ENCODE measurements around the gene MBOAT7.

MBOAT7 gene

DNA sequence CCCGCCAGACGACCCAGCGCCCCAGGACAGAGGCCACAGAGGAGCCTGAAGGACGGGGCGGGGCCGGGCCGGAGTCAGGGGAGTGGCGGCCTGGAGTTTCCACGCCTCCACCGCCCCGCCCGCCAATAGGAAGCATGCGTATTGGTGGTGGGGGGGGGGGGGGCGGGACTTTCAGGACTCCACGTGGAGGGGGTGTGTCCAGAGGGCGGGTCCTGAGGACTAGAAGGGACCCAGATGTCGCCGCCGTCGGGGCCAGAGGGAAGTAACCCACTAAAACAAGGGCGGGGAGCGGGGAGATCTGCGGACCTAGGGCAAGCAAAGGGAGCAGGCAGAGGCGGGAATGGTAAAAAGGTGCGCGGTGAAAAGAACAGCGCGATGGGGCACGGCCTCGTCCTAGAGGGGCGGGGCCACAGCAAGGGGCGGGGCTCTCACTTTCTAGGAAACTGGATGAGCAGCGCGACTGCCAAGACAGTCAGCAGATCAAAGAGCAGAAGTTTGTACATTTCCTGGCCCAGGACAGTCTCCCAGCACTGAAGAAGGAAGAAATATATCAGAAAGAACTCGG is 27.1 kb downstream of the MBOAT7 start:
- DNase-seq (ENCODE audit: low read depth) = no peak

DNA sequence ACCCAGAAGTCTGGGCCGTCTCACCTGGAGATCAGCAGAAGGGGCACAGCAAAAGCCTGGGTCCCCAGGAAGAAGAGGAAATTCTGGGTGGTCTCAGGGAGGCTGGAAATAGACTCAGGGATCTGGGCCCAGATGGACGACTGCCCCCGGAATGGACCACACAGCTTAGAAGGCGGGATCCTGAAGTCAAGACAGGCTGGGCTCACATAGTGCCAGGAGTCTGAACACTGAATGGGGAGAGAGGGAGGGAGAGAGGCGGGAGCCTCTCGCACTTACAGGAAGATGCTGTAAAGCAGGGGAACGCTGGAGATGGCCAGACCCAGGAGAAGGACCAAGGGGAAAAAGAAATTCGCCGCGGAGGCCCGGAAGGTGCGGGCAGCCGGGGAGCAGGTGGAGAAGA is 28.5 kb downstream of the MBOAT7 start:
- DNase-seq (ENCODE audit: low read depth) = no peak

DNA sequence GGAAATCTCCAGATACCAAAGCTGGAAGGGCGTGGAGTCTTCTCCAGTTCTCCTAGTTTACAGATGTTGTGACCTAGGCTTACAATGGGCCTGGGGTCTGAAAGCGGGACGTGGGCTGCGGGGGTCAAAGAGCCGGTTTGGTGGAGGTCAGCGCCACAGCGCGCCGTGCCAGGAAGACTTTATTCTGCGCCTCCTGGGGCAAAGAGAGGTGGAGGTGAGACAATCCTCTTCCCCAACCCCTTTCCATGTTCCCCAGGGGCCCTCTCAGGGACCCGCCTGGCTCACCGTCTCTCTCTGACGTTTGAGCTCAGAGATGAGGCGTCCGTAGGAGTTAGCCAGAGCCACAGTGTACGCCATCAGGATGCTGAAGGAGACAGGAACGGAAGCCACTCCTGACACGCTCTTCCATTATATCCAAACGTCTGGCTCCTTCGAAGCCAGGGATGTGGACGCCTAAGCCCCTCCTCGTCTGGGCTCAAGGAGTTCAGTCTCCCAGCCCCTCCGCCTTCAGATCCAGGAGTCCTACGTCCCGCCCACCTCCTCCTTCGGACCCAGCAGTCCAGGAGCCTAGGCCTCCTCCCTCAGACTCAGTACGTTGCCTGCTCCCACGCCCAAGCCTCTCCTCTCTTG is 29.1 kb downstream of the MBOAT7 start:
- no peak for DNase-seq (ENCODE audit: low read depth)

DNA sequence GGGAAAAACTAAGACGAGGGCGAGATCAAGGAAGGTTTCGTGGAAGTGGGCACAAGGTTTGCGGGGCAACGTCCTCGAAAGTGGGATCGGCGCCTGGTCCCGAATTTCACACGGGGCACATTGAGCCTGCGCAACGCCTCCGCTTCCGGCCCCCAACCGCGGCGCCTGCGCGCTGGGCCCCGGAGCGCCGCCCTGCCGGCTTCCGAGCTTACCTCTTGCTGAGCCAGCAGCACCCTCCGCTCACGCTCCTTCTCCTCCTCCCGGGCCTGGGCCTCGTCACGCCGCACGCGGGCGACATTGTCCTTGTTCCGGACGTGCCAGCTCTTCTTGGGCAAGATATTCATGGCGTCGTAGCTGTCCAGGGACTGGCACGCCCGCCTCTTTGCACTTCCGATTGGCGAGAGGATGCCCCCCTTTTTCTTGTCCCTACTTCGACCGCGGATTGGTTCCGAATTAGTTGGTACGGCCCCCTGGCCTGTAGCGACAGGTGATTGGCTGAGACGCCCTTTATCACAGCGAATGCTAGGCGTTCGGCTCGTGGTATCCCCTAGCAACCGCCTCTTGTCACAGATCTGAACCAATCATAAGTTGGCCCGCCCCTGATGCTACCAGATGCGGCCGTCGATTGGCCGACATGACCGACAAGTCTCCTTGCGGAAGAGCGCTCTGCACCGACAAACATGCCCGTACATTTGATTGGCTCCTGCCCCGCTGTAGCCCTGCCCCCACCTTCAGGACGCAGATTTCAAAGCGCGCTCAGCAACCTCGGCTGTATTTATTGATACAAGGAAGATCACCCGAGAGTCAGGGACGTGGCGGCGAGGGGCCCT is 29.8 kb downstream of the MBOAT7 start, which contains the start of gene LENG1:
Gene LENG1, minus strand, starts transcription at position 370 of the 830 bp plus-strand sequence. Its CDS starts 26 bp downstream, at position 344.
- peak; percentile 100 for DNase-seq (ENCODE audit: low read depth)

DNA sequence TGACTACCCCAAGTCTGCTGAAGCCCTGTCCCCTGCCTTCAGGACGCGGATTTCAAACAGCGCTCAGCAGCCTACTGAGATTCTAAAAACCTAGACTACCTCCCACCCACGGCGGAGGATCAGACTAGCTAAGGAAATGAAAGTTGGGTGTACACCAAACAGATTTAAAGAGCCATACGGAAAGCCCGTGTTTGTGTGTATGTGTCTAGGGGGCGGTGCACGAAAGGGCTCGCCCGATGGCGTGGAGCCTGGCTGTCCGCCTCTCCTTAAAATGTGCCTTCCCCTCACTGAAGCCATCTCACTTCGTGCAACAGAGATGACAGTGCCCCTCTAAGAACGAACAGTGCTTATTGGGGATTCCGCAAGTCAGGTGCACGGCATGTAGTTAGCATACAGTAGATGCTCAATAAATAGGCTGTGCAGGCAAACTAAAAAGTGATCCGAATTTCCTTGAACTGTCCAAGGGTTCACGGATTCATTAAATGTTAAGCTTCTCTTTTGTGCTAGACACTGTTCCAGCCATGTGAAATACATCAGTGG is 30.5 kb downstream of the MBOAT7 start:
- DNase-seq (ENCODE audit: low read depth) = no peak

DNA sequence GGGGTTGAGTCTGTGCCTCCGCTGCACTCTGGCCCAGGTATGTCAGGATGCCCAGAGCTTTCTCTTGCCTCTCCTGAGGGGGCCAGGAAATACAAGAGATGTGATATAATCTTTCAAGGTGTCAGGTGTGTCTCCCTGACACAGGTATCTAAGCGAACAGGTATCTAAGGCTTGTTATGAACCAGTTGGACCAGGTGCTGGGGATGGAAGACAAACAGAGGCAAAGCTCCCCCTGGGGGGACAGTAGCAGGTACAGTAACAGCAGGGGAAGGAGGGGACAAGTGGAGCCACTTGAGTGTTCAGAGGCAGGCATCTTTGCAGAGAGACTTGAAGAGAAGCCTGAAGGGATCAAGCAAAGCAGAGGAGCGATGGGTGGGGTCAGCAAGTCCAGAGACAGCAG is 32.4 kb downstream of the MBOAT7 start:
- DNase-seq (ENCODE audit: low read depth) = no peak

DNA sequence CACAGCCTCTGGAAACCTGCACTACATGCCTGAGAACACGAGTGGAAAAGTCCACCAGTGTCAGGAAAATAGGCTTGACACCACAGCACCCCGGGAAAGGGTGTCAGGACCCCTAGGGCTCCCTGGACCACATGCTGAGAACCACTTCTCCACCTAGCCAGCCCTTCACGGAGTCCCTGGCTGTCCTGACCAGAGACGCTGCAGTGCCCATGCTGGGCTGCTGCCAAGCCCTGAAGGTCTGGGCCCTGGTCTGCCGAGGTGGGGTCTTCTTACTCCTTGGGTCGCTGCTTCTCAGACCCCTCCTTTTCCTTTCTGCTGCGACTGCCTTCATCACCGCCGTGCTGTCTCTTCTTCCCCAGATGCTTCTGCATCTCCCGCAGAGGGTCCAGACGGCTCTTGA is 32.9 kb downstream of the MBOAT7 start:
- DNase-seq (ENCODE audit: low read depth) = no peak

DNA sequence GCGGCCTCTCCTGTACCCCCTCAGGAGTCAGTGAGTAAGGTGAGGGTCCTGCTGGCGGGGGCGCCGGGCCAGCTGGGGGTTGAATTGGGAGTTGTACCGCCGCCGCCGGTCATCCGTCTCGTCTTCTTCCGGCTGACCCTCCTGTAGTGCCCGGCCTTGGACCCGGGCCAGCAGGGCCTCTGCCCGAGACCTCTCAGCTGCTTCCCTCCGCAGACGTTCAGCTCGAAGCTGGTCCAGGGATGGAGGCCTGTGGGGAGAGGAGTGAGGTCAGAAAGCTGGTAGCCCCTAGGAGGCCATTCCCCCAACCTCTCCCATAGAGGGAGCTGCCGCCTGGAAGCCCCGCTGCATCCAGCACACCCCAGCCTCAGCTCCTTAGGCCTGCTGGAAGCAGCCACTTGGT is 33.7 kb downstream of the MBOAT7 start:
- DNase-seq (ENCODE audit: low read depth) = no peak

DNA sequence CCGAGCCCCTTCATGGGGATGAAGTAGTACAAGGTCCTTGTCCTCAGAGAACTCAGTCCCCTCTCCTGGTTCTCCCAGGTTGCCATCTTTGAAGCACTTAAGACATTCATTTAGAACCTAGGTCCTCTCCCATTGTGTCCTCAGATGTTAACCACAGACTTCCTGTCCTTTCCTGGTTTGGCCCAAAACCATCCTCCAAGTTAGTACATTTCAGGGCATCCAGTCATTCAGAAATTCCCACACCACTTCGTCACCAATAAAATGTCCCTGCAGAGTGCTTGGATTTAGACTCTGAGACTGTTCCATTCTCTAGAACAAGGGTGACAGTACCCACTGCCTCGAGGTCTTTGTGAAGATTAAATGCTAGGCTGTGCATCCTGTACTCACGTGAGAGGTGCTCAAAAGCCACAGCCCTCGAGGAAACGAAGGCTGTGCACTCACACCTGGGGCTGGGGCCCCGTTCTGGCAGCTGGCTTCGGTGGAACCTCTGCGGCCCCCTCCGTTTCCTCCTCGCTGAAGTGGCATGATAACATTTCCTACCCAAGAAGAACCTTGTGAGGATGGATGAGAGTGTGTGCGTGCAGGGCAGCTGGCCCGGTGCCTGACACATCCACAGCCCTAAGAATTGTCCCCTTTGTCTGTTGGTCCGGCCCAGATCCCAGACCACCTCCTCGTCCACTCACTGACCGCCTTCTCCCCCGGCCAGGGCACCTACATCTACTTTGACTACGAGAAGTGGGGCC is 34.6 kb downstream of the MBOAT7 start:
- no peak for DNase-seq (ENCODE audit: low read depth)

DNA sequence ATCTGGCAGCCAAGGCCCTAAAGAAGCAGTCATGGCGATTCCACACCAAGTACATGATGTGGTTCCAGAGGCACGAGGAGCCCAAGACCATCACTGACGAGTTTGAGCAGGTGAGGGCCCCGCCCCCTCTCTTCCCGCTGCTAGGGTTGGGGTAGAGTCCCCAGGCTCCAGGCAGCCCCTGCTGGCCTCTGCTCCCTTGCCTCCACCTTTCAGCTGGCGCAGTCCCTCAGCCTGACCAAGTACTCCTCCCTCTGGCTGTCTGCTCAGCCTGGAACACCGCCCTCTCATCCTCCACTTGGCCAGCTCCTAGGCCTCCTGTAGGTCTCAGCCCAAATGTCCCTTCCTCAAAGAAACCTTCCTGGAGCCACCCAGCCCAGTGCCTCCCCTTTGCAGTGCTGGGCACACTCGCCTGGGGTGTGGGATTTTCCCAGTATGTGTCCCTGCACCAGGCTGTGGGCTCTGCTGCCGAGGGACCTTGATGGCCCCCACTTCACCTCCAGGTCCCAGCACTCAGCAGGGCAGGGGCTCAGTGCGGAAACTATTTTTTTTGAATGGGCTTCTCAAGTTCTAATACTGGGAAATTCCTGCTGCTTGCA is 35.6 kb downstream of the MBOAT7 start:
- DNase-seq (ENCODE audit: low read depth) = no peak

DNA sequence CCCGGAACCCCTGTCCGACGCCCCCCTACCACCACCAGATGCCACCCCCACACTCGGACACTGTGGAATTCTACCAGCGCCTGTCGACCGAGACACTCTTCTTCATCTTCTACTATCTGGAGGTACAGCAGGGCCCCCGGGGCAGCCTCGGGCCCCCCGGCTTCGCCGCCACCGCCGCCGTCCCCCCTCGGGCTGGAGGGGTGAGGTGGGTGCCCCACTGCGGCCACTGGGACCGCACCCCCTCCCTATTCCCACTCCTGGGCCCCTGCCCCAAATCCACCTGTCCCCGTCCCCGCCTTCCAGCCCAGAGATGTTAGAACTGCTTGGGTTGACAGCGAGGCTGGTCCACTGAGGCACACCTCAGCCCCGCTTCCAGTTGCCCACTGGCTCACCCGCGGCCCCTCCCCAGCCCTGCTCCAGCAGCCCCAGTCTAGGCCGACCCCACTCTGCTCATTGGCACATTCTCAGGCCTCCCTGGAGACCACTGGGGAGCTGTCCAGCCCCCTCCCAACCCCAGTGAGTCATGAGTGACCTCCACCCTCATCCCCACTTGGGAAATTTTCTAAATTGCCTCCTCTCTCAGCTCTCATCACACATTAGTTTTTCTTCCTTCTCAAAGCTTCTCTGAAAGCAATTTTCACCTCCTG is 36.4 kb downstream of the MBOAT7 start:
- no peak for DNase-seq (ENCODE audit: low read depth)

DNA sequence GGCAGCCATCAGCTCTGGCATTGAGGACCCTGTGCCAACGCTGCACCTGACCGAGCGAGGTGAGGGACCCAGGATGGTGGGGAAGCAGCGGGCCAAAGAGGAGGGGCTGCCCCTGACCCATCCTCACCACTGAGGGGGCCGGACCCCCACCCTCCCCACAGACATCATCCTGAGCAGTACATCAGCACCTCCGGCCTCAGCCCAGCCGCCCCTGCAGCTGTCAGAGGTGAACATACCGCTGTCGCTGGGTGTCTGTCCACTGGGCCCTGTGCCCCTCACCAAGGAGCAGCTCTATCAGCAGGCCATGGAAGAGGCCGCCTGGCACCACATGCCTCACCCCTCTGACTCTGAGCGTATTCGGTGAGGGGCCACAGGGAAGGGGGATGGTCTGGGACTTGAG is 37.1 kb downstream of the MBOAT7 start:
- no peak for DNase-seq (ENCODE audit: low read depth)

DNA sequence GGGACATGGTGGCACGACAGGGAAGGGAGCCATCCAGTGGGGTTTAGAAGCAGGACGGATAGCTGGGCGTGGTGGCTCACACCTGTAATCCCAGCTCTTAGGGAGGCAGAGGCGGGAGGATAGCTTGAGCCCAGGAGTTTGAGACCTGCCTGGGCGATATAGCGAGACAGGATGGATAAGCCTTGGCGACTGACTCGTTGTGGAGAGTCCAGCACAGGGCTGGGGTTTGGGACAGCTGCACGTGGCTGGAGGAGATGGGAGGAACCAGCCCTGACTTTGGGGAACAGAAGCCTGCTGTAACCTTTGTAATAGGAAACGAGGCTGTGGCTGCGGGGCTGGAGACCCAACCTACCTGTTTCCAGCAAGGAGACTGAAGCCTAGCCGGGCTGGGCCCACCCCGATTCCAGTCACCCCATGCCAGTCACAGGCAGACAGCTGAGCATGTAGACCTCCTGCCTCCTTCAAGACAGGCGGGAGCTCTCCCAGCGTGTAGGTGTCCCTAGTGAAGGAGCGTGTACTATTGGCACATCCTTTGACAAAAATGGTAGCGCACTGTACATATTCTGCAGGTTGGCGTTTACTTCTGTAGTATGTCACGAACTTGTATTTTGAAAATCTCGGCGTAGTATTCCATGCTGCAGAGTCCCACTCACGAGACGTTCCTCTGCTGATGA is 37.9 kb downstream of the MBOAT7 start:
- no peak for DNase-seq (ENCODE audit: low read depth)

DNA sequence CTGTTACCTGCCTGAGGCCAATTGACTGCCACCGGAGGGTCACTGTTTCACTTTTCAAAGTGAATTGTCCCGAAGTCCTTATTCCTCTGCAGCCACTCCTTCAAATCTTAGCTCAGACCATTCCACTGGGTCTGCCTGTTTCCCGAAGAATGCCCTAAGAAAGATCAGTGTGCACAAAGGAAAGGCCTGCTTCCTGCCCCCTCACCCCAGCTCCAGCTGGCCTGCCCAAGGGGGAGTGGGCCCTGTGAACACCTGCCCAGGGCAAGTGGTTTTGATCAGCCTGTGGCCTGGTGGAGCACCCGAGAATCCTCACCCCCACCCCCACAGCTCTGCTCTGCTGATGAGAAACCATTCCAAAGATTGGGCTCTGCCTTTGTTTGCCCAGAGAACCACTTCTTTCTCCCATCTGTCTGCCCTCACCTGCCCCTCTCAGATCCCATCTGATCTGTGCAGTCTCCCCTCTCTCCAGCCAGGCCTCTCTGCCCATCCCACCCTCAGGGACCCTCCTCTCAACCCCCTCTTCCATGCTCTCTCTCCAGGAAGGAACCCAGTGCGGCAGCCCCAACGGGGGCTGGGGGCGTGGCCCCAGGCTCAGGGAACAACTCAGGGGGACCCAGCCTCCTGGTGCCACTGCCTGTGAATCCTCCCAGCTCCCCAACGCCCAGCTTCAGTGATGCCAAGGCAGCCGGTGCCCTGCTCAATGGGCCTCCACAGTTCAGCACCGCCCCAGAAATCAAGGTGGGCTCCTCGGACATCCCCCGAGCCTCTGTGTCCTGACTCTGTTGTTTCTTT is 40.2 kb downstream of the MBOAT7 start:
- no peak for DNase-seq (ENCODE audit: low read depth)

DNA sequence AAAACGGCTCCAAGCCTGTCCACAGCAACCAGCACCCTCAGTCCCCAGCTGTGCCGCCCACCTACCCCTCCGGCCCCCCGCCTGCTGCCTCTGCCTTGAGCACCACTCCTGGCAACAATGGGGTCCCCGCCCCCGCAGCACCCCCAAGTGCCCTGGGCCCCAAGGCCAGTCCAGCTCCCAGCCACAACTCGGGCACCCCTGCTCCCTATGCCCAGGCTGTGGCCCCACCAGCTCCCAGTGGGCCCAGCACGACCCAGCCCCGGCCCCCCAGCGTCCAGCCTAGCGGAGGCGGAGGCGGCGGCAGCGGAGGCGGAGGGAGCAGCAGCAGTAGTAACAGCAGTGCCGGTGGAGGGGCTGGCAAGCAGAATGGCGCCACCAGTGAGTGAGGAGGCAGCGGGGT is 41.2 kb downstream of the MBOAT7 start:
- no peak for DNase-seq (ENCODE audit: low read depth)

DNA sequence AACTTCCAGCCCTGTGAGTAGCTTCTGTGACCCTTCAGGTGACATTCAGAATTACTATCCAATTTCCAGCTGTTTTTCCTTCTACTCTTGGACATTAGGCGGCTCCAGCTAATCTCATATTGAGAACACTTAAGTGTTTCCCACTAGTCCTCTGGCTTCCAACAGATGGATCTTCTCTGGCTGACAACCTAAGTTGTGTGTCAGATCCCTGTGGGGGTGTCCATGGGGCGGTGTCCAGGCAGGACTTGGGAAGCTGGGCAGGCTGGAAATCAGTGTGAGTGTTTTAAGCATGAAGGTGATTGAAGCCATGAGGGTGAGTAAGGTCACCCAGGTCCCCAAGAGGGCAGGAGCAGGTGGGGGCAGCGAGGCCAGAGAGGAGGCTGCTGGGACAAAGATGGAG is 41.7 kb downstream of the MBOAT7 start:
- no peak for DNase-seq (ENCODE audit: low read depth)

DNA sequence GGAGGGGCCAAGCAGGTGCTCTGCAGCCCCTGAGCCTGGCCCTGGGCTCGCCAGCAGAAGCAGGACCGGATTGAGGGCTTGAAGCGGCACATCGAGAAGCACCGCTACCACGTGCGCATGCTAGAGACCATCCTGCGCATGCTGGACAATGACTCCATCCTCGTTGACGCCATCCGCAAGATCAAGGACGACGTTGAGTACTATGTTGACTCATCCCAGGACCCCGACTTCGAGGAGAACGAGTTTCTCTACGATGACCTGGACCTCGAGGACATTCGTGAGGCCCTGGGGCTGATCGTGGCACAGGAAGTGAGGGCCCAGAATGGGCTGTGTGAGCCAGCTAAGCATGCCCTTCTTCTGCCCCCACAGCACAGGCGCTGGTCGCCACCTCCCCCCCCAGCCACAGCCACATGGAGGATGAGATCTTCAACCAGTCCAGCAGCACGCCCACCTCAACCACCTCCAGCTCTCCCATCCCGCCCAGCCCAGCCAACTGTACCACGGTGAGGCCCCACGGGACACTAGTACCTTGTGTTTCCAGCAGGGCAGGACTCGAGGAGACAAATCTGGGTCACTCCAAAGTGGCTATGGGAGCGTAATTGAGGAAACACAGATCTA is 43.7 kb downstream of the MBOAT7 start:
- DNase-seq (ENCODE audit: low read depth) = no peak

DNA sequence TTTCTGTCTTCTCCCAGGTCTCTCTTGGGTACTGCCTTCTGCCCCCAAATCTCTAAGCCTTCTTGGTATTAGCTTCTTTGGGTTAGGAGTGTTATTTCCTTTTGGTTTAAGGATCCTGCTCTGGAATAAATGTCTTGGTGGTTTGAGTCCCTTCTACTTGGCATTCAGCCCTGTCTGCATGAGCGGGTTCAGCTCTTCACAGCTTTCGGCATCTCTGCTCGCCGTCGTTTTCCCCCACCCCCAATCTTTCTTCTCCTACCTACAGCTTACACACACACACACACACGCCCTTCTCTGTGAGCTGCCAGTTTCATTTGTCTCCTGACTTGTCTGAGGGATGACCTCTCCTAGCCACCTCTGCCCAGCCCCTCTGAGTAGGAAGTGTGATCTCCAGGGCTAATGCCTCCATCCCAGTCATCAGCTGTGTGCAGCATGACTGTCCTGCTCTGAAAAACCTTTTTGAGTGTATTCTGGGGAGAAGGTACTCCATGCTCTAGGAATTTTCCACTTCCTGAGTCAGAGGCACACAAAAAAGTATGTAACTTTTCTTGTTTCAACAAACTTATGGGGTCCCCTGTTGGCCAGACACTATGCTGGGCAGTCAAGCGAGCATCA is 47.1 kb downstream of the MBOAT7 start:
- DNase-seq (ENCODE audit: low read depth) = no peak

DNA sequence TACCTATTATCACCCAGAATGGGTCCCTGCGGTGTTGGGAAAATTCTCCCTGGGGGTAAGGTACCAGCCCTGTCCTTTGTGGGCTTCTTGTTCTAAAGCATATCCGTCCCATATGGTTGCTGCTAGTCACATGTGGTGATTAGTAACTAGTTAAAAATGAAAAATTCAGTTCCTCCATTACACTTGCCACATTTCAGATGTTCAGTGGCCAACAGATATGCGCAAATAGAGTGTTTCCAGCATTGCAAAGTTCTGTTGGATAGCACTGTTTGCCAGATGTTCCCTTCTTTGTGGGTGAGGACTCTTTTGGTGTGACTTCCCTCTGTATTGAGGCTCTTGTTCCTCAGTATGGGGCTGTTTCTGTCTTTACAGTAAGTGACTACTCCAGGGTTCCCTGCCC is 48.0 kb downstream of the MBOAT7 start:
- DNase-seq (ENCODE audit: low read depth) = no peak

Data from stromal cell of bone marrow (primary cell).